Keratinocyte (primary cell): Measurements from ENCODE around the gene TK2.

Experiments
- EZH2 ChIP-seq: IDR thresholded peaks from one replicate; pipeline ENCODE4 v1.6.1; 2012; ENCODE audit warnings: inconsistent platforms, mild to moderate bottlenecking, low read length, moderate library complexity
- TF ChIP-seq, protein P1 (sequence below), 3 experiments: IDR thresholded peaks in 1 of 3; conservative IDR thresholded peaks in 1 of 3; optimal IDR thresholded peaks in 1 of 3; 2 replicates in 2 of 3; 3 replicates in 1 of 3; pipeline versions ENCODE3 to v1.5.1; 2011; ENCODE audit warnings: low read length in 3 of 3, mild to moderate bottlenecking in 3 of 3, moderate library complexity in 2 of 3, control low read depth in 1 of 3, inconsistent platforms in 1 of 3; ENCODE audit not compliant: insufficient read depth in 2 of 3; ENCODE audit errors: extremely low read depth in 1 of 3

DNA sequence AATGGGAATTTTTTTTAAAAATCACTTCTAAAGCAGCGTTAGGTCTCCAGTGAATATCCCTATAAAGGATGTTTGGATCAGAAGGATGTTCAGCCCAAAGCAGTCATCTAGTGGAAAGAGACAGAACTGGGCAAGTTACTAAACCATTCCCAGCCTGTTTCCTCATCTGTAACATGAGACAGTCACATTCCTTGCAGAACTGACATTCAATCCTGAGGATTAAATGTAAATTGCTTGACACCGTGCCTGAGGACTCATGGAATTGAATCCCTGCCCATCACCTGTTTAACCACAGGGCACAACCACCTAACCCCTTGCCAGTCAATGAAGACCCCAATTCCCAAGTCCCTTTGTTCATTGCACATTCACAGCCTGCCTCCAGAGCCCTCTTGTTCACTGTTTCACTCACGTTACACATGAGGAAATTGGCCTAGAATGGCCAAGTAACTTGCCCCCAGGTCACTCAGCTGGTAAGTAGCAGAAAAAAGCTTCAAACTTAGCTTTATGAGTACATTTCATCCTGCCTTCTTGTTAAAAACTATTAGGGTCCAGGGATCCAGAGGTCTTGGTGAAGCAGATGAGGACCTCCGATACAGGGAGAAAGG lies 30.8 kb upstream of the TK2 start:
- TF ChIP-seq, protein P1, sequence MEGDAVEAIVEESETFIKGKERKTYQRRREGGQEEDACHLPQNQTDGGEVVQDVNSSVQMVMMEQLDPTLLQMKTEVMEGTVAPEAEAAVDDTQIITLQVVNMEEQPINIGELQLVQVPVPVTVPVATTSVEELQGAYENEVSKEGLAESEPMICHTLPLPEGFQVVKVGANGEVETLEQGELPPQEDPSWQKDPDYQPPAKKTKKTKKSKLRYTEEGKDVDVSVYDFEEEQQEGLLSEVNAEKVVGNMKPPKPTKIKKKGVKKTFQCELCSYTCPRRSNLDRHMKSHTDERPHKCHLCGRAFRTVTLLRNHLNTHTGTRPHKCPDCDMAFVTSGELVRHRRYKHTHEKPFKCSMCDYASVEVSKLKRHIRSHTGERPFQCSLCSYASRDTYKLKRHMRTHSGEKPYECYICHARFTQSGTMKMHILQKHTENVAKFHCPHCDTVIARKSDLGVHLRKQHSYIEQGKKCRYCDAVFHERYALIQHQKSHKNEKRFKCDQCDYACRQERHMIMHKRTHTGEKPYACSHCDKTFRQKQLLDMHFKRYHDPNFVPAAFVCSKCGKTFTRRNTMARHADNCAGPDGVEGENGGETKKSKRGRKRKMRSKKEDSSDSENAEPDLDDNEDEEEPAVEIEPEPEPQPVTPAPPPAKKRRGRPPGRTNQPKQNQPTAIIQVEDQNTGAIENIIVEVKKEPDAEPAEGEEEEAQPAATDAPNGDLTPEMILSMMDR (optimal IDR thresholded peaks at IDR 0.05 in 1 of 3, IDR thresholded peaks at IDR 0.05 in 1 of 3, conservative IDR thresholded peaks at IDR 0.05 in 1 of 3; ENCODE audit: extremely low read depth in 1 of 3, insufficient read depth in 2 of 3, low read length in 3 of 3), result peak in 1 of 3 experiments; percentile 14
- no peak for TF ChIP-seq EZH2
